ENCODE measurements around the gene SYT3.

DNA sequence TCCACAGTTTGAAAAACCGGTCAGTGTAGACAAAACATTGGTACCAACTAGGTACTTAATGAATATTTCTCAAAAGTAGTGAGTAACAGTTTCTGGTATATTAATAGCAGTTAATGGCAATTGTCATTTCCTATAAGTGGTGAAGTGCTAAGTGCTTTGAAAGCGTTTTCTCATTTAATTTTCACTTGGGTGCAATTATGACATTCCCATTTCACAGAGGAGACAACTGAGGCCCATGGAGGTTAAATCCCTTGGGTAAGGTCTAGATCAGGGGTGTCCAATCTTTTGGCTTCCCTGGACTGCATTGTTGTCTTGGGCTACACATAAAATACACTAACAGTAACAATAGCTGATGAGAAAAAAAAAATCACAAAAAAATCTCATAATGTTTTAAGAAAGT, 687 bp upstream of the SYT3 start:
- TF ChIP-seq POLR2A (IDR thresholded peaks at IDR 0.05) (no peak), CTCF (IDR thresholded peaks at IDR 0.05) (no peak)

Measured in sigmoid colon (tissue), 3 donors.